HG03565 (cell line): Measurements from ENCODE around the gene ATP1A1.

ENCODE experiments used
- ATAC-seq: cut with Tn5 transposase; IDR thresholded peaks from one replicate; pipeline ENCODE4 v1.9.1; 2021; ENCODE audit warnings: mild to moderate bottlenecking, moderate library complexity; ENCODE audit not compliant: unreplicated experiment

Gene ATP1A1

DNA sequence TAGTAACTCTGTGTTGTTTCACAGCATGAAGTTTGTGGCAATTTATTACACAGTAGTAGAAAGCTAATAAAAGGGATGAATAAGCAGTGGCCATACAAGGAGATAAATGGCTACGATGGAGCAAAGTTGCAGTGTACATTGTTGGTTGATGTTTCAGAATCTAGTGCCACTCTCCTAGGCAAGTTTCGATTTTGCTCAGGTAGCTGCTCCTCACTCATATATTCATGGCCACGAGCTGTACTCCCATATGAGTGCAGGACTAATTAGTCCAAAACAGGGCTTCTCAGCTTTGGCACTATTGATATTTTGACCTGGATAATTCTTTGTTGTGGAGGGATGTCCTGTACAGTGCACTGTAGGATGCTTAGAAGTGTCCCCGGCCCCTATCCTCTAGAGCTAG, 30.0 kb upstream of the ATP1A1 start:
- ATAC-seq, result no peak

GRCh38 chr1:116345011-116345410, 28.0 kb upstream of the ATP1A1 start:
- no peak for ATAC-seq

DNA sequence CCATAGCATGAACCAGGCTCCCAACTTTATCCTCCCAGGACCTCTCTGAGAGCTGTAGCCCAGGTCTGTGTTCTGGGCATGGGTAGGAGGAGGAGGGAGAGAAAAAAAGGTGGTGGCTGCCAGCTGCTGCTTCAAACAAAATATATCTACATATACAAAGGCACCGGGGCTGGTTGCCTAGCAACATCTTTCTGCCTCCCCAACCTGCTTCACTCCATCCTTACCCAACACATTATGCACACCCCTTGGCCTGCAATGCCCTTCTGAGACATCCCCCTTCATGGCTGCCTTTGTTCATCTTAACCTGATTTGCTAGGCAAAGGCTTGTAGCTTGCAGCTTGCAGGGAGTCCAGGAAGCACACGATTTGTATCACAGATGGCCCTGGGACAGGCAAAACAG, 27.2 kb upstream of the ATP1A1 start:
- no peak for ATAC-seq

DNA sequence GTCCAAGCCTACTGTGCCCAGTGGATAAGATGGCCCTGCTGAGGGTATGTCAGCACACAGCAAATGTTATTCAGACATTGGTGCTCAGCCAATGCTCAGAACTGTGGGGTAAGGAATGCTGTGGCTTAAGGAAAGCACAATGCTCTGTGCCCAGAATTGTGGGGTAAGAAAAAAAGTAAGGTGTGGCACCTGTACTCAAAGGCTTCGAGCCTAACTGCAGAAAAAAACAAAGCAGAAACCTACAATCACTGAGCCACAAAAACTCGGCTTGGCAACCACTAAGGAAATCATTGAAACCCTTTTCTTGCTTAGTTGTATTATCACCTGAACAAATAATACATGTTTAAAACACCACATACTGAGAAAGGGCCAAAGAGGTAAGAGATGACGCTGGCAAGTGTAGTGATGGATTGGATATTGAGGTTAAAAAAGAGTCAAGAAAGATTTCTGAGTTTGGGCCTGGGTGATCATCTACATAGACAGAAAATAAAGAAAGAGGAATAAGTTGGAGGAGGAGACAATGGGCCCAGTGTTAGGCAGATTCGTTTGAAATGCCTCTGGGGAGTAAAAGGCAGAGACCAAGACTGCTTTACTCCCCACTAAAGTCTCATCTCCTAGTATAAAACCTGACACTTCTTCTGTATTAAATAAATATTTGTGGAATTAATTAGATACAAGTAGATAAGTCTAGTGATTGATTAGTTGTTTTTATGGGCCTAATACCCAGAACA, 25.9 kb upstream of the ATP1A1 start:
- ATAC-seq, result no peak

- ATAC-seq, result no peak
Measured at GRCh38 chr1:116347696-116348095, 25.3 kb upstream of the ATP1A1 start.

GRCh38 chr1:116350097-116350645, 22.9 kb upstream of the ATP1A1 start:
- no peak for ATAC-seq

- ATAC-seq, result no peak
Measured at GRCh38 chr1:116351914-116352313, 21.1 kb upstream of the ATP1A1 start.

DNA sequence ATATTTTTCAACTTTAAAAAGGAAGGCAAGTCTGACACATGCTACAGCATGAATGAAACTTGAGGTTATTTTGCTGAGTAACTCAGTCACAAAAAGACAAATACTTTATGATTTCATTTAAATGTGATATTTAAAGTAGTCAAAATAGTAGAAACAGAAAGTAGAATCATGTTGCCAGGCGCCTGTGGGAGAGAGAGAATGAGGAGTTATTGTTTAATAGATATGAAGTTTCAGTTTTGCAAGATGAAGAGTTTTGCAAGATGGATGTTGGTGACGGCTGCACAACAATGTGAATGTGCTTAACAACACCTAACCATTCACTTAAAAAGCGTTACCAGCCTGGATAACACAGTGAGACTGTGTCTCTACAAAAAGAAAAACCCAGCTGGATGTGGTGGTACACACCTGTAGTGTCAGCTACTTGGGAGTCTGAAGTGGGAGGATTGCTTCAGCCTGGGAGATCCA, 20.7 kb upstream of the ATP1A1 start:
- ATAC-seq, result no peak

DNA sequence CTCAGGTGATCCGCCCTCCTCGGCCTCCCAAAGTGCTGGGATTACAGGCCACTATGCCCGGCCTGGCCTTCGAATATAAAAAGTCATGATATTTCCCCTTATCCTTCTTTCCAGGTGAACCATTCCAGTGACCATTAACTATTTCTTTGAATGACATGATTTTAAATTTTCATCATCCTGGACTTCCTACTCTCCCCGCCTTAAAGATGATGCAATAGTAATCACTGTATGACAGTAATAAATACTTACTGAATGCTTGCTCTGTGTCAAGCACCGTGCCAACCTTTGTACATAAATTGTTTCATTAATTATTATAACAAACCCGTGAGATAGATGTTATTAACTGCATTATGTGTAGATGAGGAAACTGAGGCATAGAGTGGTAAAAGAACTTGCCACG, 19.9 kb upstream of the ATP1A1 start:
- ATAC-seq, result no peak

- no peak for ATAC-seq
Measured at GRCh38 chr1:116356067-116356466, 17.0 kb upstream of the ATP1A1 start.

- no peak for ATAC-seq
Measured at GRCh38 chr1:116356673-116357072, 16.4 kb upstream of the ATP1A1 start.

DNA sequence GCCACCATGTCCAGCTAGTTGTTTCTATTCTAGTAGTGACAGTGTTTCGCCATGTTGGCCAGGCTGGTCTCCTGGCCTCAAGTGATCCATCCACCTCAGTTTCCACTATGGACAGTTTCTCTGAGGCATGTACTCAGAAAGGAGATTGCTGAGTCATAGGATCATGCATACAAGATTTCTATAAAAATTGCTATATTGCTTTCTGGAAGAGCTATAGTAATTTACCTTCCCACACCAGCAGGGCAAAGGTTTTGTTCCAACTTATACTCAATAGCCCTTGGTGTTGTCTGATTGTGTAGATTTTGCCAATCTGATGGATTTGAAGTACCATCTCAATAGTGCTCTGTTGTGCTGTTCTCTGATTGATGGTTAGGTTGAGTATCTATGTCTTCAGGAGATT, 15.6 kb upstream of the ATP1A1 start:
- no peak for ATAC-seq

DNA sequence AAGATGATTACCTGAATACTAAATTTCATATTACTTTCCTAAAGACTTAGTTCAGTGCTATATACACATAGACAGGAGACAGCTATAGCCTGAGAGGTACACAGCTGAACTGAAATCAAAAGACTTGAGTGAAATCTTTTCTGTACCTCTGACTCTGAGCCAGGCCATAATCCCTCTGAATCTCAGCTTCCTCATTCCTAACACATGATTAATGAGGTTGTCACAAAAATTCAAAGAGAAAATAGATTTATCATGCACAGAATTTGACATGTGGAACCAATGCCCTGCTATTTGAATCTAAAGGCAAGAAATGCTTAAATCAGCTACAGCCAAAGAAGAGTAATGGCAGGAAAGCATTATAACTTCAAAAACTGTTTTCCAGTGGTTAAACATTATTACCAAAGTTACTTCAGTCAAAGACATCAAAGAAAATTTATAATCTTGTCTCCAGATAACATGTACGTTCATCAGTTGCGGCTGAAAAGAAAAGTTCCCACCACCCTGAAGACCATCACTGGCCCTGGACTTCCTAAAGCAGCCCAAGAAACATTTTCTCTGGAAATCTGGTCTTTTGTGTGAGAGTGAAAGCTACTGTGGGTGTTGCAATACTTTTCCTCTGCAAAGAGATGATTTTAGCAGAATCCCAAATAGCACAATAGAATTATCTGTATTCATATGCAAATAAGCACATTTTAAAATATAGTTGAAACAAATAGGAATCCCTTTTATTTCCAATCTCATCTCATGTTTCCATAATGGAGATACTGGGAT, 13.8 kb upstream of the ATP1A1 start:
- no peak for ATAC-seq

DNA sequence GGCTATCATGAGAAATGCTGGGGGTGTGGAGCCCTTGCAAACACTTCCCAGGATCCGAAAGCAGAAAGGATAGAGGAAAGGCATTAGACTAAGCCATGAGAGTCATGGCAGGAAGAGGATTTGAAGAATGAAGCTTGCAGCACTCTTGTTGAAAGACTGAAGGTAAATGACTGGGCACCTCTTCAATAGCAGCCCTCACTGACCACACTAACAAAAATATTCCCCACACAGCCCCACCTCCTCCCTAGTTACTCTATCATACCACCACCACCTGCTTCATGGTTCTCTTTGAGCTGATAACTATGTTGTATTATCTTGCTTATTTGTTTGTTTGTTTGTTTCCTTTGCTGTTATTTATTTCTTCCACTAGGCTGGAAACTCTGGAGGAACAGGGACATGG, 13.2 kb upstream of the ATP1A1 start:
- ATAC-seq, result no peak

DNA sequence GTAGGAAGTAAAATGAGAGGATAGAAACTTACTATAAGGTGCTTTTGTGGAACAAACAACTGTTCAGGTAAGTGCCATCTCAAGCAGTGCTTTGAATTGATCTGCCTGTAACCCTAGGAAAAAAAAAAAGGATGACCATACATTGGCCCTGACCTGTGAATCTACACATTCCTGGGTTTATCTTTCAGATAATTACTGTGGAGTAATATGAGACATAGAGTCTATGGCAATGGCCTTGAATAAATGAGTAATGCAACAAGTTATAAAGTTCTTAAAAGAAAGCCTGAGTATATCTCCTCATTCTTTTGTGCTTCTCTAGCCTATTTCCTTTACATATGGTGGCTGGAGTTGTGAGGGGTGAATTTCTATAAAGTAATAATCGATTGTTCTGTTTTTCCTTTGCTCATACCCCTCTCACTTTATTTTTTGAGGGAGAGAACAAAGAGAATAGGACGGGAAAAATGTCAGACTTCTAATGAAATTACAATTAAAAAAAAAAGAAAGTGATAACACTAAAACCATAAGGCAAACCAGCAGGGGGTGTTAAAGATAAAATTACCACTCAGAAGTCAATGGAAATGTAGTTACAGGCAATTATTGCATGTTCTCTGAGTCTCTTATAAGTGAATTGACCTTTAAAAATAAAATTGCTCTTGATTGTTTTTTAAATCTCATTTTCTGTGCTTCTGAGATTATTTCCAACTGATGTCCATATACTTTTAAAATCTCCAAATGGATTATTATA, 12.4 kb upstream of the ATP1A1 start:
- ATAC-seq, result no peak

DNA sequence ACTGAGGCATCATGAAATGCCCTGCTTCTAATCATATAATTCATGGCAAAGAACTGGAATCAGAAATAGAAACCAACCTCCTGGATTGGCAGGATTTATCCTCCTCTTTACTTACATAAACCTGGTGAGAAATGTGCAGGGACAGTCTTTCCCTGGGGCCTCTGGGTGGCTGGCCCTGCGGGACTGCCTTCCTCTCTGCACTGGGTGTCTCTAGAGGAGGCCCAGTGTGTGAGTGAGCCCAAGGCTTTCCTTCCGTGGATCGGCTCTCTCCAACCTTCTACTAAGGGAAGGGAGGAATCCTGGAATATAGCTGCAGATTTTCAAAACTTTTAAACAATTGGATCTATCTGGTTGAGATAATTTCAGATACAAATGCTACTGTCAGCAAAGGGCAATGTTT, 11.4 kb upstream of the ATP1A1 start:
- no peak for ATAC-seq

- no peak for ATAC-seq
Measured at GRCh38 chr1:116362050-116362449, 11.0 kb upstream of the ATP1A1 start.

- no peak for ATAC-seq
Measured at GRCh38 chr1:116365353-116365780, 7.7 kb upstream of the ATP1A1 start.

DNA sequence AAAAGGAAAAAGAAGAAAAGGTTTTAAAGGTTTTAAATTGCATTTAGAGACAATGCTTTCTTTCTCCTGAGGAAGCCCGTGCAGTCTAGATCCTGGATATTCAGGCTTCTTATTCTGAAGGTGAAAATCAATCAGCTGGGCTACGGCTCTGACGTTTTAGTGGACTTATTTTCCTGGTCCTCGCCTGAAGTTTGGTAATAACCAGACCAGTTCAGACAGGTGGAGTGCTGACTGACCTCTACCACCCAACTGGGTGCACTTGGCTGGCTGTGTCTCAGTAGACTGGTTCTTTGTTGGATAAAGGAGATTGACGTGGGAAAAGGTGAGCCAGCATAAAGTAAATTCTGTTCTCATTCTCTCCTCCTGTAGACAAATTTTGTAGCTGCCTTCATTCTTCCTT, 7.2 kb upstream of the ATP1A1 start:
- no peak for ATAC-seq

GRCh38 chr1:116367256-116367945, 5.6 kb upstream of the ATP1A1 start:
- no peak for ATAC-seq

DNA sequence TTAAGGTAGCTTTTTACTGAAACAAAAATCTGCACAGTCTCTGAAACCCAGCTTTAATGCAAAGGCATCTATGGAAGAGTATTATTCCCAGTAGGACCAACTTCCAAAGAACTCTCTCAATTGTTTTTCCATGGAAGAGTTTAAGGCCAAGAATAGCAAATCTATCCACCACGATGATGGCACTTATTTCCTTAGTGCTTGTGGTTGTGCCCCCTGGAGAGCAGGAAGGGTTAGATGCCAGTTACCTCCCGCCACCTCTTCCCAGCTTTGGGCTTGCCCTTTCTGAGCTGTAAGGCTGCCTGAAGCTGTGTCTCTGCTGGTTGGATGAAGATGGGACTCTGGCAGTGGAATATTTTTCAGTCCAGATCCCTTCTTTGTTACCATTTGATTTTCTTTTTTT, 4.8 kb upstream of the ATP1A1 start:
- ATAC-seq, result no peak
